HG03108 (cell line): ENCODE measurements around the gene SFTPA2.
"Not testable (repeated sequence)": the region's sequence is repeated elsewhere in the genome, so short reads cannot be mapped to it uniquely, and the experiment has no call there.

Source experiments
- ATAC-seq: cut with Tn5 transposase; IDR thresholded peaks from one replicate; pipeline ENCODE4 v1.9.1; 2021; ENCODE audit warnings: moderate library complexity; ENCODE audit not compliant: unreplicated experiment

Gene SFTPA2

DNA sequence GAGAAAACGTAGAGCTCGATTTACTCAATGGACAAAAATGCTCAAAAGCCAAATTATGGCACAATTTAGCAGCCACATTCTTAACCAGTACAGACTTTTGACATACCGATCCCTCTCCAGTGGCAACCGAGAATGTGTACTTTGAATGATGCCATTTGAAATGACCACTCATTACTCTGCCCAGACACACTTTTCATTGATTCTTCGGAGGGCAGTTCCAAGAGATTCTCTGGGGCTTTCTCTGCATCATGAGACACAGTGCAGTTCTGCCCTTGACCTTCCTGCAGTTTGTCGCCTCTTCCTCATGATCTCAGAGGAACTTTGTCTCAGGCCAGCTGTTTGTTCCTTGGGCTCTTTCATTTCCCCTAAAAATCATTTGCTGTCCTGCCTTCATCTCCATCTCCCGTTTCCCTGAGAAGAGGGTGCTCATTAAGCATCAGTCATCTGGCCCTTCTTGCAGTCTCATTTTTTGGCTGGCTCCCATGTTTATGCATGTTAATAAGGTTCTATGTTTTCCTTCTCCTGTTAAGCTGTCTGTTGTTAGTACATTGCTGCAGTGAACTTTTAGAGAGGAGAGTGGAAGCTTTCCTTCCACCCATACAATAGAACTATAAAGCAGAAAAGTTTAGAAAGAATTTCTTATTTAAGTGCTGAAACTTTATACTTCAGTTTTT is 43.5 kb downstream of the SFTPA2 start:
- ATAC-seq = not testable (repeated sequence)

- not testable (repeated sequence) for ATAC-seq
Observed at GRCh38 chr10:79511891-79512583, 48.2 kb downstream of the SFTPA2 start, which contains the start of gene EIF5AL1. Gene EIF5AL1 (plus strand): TSS chr10:79512533. CDS start chr10:79512650, 117 bp downstream.

GRCh38 chr10:79509934-79510508 is 50.2 kb downstream of the SFTPA2 start:
- ATAC-seq = not testable (repeated sequence)

DNA sequence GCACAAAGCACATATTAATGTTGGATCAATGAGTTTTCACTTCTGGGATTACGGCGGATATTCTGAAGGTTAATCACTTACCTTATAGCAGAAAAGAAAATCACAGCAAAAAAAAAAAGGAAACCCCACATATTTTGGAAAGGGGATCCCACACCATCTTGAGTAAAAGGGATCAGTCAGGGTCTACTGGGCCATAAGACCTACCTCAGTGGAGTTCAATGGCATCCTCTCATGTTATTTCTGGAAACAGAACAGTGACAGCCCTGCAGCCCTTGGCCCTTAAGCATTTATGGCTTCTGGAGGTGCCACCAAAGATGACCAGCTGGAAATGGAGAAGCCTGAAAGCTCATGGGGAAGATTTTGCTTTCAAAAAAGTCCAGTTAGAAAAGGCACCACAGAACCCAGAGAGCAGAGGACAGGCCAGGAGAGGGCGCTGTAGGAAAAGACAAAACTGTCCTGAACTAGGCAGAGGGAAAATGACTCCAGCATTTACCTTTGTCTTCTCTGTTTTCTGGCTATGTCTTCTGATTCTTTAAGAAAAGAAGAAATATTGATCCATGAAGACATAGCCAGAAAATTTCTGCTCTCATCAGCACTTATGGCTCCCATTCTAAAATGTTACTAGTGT is 50.8 kb downstream of the SFTPA2 start:
- ATAC-seq = not testable (repeated sequence)

DNA sequence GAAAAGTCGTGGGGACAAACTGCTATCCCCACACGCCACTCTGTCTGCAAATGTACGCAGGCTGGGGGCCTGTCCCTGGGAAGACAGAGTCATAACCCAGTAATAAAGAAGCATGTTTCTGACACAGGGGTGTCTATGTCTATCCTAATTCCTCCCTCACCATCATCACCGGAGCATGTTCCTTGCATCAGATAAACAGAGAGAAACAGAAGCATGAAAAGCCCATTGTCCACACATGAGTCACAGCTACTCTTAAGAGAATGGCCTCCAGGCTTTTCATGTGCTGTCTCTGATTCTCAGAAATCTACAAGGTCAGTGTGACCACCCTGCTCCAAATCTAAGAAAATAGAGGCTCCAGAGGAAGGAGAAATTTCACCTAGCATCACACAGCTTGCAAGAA is 52.0 kb downstream of the SFTPA2 start:
- ATAC-seq = not testable (repeated sequence)

- ATAC-seq = no peak
Observed at GRCh38 chr10:79507440-79508167, 52.6 kb downstream of the SFTPA2 start.
